GM21529 (cell line): ENCODE measurements around the gene PRDM12.

ENCODE experiments used
- ATAC-seq: cut with Tn5 transposase; IDR thresholded peaks from one replicate; pipeline ENCODE4 v1.9.1; 2021; ENCODE audit not compliant: unreplicated experiment

PRDM12 gene

DNA sequence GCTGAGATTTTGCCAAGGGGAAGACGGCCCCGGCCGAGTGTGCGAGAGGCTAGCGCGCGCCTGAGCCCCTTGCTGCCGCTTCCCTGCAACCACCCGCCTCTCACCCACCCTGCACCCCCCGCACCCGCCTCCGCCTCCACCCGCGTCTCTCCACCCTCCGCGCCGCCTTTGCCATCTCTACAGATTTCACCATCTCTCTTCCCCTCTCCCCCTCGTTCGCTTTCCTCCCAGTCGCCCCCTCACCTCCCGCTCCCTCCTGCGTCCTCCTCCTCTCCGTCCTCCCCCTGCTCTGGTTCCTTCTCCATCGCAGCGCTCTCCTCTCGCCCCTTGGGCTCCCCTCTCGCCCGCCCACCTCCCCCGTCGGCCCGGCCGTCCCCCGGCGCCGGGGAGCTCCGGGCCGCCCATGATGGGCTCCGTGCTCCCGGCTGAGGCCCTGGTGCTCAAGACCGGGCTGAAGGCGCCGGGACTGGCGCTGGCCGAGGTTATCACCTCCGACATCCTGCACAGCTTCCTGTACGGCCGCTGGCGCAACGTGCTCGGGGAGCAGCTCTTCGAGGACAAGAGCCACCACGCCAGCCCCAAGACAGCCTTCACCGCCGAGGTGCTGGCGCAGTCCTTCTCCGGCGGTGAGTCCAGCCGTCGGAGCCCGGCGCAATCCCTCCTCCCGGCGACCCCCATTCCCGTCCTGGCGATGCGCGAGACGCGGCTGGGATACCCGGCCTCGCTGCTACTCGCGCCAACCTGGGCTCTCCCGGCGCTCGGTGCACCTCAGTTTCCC is at the start of gene PRDM12:
TSS of gene PRDM12 (plus strand) at position 344 of the 778 bp plus-strand sequence. CDS start at position 404, 60 bp downstream.
- ATAC-seq, result no peak

DNA sequence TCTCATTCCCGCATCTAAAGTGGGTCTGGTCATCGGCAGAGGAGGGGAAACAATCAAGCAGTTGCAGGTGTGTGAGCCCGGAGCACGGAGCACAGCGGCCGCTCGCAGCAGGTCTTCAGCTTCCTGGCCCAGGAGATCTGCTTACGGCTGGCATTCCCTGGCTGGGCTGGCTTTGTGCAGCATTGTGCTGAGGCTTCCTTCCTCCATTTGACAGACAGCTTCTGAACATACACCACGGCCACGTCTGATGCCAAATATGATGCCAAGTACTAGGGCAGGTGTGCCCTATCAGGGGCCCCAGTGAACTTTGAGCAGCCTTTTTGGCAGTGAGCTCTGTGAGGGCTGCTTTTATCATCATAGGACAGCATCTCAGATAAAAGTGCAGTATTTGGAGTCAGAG is 47.9 kb upstream of the PRDM12 start:
- no peak for ATAC-seq

DNA sequence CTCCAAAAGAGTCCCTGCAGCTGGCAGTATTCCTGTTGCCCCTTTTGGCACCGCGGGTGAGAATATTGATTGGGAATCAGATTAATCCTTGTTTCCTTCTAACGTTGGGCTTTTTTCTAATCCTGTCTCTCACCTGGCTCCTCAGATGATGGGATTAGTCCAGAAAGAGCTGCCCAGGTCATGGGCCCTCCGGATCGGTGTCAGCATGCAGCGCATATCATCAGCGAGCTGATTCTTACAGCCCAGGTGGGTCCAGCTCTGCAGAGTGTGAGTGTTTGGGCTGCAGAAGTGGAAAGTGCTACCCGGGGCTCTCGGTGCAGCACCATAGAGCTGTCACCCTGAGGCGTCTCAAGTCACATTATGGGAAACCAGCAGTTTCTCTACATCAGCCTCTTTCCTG is 40.9 kb upstream of the PRDM12 start:
- ATAC-seq, result no peak

DNA sequence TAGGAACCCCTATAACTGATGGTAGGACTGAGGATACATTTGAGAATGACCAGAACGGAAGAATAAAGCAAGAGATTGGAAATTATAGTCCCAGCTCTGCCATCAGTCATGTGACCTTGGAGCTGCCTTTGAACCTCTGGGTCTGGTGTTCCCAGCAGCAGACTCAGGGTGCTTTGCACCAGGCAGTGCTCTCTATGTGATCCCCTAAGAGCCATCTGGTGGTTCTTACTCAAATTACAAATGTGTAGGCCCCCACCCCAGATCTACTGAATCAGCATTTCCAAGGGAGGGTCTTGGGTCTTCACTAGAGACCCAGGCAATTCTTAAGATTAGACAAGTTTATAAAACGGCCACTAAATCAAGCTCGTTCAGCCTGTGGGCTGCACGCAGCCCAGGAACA is 40.2 kb upstream of the PRDM12 start:
- ATAC-seq, result no peak

DNA sequence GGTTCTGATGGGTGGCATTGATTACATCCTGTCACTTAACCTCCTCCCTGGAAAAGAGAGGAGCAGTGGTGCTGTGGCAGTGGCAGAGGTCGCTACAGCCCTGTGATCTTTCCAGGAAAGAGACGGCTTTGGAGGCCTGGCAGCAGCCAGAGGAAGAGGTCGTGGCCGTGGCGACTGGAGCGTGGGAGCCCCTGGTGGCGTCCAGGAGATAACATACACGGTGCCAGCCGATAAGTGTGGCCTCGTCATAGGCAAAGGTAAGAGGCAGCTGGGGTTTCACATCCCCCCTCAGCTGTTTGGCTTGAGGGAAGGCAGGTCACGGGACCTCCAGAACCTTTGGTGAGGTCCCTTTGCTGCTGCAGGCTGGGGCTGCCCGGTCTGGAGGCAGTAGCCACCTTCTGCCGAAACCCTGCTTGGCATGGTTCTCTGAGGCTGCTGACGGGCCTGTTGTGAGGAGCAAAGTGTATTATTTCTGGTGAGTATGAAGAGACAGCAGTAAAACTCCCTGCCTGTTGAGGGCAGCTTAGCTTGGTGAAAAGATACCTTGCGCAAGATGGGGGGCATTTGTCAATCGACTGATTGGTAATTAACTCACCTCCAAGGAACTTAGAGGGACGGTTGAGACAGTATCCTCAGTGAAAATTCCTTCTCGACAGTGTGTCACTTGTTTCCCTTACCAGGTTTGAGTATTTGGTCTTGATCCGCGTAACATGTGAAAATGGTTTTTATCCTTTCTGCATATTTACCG is 38.0 kb upstream of the PRDM12 start:
- no peak for ATAC-seq

DNA sequence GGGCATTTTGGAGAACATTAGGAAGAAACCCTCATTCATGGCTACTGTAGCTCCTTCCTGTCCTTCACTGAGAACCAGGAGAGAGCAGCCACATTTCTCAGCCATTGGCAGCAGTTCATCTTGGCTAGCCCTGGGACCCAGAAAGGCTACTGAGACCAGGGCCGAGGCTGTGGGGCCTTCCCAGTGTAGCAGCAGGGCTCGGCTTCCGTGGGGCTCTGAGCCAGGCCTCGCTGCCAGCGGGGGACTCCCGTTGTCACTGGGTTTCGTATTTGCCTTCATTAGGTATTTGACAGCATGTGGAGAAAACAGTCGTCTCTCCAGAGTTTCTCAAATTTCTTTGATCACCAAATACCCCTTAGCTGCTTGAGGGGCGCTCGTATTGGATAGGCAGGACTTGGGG is 37.3 kb upstream of the PRDM12 start:
- ATAC-seq, result no peak

DNA sequence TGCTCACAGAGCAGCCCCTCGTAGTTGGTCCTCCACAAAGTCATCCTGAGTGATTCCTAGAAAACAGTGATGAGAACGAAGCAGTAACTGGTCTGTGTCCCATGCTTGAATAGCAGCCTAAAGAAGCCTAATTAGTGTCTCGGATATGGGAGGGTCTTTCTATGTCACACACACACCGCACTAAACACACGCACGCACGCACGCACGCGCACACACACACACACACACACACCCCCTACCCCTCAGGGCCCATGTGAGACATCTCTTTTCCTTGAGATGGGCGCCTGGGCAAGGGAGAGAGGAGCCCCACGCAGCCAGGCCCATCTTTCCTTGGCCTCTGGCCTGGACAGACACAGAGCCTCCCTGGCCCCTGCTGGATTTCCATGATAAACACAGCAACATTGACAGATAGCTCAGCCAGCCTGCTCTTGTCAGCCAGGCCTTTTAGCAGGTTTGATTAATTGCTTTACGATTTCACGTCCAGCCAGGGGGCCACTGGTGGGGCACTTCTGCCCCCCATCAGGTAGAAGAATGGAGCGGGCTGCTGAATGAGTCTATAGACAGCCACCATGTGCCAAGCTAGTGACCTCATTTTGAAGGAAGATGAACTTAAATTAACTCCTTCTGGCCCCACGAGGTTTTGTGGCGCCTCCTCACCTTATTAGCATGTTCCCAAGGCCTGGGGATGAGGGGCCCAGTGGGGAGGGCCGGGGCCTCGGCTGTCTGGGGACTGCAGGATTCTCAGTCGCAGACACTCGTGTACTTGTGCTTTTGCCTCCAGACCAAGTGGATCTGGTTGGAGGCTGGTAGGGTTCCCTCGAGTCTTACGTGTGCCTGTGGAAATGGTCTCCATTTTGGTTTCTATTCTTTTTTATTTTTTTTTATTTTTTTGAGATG is 36.2 kb upstream of the PRDM12 start:
- no peak for ATAC-seq

DNA sequence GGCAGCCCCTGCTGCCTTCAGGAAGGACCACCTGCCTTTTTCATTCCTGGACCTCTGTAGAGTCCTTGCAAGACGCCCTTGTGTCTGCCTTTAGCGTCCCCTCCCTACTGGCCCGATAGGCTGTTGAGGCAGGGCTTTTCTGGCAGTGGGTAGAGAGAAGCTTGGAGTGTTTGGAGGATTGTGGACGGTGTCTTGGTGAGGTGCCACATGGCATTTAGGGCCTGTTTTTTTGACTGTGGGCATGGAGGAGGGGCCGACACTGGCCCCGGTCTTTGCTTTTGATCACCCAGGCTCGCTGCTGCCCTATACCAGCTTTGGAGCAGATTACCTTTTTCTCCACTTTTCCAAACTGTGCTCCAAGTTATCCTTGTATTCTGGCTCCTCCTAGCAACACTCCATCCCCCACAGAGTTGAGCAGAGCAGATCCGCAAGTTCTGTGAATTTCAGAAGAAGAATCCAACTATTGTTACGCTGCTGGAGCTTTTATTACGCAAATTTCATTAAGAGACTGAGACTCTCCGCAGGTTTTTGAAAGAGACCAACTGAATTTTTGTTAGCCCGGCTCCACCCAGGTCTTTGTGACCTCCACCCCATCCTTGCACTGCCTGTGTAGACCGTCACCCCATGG is 34.8 kb upstream of the PRDM12 start:
- no peak for ATAC-seq

DNA sequence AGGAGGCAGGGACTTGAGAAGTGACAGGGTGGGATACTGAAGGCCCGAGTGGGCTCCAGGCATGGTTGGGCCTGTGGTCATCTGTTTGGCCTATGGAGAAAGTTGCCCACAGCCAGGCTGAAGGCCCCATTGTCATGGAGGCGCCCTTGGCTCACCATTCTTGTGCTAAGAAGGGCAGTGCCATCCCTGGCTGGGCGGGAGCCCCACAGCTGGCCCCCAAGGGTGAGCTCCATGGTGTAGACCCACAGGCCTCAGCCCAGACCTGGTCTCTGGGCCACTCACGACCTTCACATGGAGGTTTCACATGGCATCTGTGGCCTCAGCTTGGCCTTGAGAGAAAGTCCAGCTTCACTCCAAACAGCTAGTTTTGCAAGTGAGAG is 34.3 kb upstream of the PRDM12 start:
- ATAC-seq, result no peak

DNA sequence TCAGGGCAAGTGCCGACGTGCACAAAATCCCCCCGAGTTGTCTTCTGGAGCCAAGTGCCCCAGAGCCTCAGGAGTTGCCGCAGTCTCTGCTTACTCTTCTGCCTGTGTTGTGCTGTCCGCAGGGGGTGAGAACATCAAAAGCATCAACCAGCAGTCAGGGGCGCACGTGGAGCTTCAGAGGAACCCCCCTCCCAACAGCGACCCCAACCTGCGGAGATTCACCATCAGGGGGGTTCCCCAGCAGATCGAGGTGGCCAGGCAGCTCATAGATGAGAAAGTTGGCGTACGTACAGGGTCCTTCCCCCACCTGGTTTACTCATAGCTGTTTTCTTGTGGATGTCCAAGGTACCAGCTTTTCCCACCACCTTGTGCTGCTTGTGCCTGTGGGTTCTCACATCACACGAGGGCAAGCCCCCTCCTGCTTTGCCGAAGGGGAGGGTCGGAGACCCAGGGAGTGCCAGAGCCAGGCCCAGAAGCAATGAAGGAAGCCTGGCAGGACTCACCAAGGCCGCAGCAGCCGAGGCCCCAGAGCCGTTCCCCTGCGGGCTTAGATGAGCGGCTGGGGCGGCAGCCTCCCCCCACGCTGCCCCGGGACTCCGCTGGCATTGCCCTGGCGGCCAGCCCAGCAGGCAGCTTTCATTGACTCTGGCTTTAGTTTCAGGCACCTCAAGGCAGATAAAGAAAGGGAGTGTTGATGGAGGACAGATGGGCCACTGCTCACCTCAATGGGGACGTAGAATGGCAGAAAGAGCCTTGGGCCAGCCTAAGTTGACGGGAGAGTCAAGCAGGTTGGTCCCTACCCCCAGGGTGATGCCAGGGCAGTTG is 33.7 kb upstream of the PRDM12 start:
- ATAC-seq, result no peak

DNA sequence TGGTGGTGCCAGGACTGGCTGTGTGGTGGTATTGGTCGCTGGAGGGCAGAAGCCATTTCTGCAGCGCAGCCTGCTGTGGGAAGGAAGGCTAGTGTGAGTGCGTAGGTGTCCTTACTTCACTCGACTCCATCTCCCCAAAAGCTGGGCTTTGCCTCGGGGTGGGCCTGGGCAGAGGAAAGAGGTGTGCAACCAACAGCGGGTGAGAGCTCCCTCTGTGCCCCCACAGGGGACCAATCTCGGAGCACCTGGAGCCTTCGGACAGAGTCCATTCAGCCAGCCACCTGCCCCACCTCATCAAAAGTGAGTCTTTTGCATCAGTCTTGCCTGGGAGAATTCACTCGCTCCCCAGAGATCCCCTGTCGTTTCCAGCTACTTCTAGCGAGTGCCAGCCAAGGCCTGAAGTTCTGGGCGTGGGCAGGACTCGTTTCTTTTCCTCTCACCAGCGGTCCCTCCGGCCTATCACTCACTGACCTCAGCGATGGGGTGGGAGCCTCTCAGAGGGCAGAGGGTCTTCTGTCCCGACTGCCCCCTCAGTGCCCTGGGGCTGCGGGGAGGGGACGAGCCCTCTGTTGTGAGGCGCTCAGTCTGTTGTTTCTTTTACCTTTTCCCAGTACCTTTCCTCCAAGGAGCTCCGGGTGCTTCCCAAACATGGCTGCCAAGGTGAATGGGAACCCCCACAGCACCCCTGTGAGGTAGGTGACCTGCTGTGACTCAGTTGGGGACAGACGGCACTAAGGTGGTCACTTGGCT is 32.9 kb upstream of the PRDM12 start:
- no peak for ATAC-seq

DNA sequence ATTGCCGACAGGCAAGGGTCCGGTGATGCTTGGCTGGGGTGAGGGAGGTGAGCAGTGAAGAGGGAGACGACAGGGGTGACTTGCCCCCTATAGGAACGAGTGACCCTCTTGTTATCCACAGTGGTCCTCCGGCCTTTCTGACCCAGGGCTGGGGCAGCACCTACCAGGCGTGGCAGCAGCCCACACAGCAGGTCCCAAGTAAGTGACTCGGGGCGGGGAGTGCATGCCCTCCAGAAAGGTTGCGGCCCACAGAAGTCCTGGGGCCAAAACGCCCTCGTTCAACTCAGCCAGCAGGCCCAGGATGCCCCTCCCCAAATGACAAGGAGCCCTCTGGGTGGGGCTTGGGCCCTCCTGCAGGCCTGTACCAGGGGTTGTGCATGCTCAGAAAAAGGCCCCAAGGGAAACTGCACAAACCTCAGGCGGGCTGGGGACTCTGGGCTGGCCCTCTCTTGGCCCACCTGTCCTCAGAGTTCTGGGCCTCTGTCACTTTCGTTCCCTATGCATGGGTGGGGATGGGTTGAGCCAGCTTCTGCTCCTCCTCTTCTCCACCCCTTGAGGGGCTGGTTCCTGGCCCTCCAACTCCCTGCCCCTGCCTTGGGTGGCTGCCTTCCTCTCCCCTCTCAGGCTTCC is 32.2 kb upstream of the PRDM12 start:
- ATAC-seq, result no peak

DNA sequence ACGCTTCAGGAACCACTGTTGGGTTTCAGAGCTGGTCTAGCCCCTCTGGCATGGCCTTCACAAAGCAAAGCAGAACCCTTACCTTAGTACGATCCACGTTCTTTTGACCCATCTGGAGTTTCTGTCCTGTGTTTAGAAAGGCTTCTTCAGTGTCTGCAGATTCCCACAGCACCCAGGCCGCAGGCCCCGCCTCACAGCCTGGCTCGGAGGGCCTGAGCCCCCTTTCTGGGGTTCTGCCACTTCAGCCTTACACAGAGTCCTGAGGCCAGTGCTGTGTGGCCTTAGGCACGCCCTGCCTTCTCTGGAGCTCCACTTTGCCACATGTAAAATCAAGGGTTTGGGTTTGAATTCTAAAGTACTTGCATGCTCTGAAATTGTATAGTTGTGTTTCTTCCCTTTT is 31.6 kb upstream of the PRDM12 start:
- ATAC-seq, result no peak

DNA sequence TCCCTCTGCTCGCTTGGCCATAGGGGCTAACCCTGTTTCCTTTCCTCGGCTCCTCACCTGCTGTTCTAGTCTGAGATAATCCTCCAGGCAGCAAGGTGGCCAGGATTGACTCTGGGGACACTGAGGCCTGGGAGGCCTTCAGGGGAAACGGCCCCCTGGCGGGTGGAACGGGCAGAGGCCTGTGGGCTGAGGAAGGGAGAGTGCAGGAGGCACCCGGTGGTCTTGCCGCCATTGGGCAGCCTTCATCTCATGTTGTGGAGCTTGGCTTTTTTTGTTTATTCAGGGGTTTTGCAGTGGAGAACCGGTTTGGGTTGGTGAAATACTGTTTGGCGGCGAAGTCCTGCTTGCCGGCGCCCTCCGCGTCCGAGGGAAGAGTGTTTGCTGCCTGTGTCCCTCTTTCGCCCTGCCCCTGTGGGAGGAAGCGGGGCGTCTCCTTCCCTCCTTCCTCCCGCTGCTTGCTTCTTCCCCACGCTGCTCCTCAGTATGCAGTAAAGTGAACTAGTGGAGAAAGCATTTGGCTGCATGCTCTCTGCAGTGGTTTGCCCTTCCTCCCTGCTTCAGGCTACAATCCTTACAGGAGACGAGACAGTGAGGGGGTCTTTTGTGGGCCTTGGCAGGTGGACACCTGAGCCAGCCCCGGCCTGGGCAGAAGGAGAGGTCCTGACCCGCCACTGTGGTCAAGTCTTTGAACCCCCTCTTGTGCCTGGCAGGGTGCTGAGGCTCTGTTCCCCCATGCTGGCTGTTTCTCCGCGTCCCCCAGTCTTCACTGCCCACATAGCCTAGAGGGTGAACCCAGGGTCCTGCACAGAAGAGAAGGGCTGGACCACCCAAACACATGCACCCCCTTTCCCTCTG is 30.8 kb upstream of the PRDM12 start:
- no peak for ATAC-seq

DNA sequence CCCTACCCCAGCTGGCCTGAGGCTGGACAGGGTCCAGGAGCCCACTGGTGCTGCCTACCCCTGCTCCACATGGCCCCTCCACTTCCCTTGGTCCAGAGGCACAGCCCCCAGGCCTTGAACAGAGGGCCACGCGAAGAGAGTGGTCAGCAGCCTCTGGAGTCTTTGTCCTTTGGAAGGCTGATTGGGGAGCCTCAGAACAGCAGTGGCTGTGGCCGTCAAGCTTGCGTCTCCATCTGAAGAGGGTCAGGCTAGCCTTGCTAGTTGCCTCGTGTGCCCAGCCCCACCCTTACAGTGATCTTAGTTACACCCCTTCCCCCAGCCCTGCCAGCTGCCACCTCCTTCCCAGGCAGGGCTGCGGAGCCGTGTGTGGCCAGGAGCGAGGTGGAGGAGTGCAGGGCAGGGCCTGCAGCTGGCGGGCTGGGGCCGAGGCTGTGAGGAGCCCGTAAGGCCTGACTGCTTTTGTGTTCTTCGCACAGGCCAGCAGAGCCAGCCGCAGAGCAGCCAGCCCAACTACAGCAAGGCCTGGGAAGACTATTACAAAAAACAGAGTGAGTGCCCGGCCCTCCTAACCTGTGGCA is 30.1 kb upstream of the PRDM12 start:
- no peak for ATAC-seq

DNA sequence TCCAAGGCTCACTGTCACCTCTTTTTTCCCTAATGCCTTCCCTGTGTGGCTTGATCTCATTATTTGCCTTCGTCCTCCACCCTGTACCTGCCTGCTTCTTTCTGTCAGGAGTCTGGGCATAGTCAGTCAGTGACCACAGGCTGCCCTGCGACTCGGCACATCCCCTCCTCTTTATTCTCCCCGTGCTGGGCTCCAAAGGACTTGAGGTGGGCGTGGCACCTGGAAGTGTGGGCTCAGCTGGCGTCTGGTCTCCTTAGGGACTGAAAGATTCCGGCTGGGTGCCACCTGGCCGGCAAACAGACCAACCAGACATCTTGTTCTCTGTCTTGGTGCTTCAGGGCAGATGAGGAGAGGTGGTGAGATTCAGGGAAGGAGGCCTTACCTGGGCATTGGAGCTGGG is 29.6 kb upstream of the PRDM12 start:
- no peak for ATAC-seq

DNA sequence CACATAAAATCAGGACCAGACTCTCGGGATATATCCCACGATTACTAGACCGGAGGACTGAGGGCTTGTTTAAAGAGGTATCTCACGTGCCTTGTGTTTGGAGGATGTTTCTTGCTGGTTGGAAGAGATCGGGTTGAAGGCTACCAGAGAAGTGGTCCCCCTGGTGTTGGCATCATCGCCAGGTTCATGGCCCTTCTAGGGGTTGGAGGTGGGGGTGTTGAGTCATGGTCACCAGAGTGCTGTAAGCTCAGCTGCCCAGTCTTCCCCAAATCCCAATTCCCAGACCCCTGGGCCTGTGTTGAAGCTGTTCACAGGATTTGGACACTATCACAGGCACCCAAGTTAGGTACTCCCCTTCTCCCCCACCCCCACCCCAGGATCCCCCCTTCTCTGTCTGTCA is 29.1 kb upstream of the PRDM12 start:
- no peak for ATAC-seq
